NCI-H2107 treated with DMSO at 0.1 percent for 48 hours (cell line): ENCODE data around the gene SLC16A7.
"Not testable (repeated sequence)": the region's sequence is repeated elsewhere in the genome, so short reads cannot be mapped to it uniquely, and the experiment has no call there.

Source experiments
- DNase-seq: peaks from one replicate; lab custom pipeline; 2025; ENCODE audit not compliant: unreplicated experiment; lab: John Stamatoyannopoulos, UW

SLC16A7 gene

DNA sequence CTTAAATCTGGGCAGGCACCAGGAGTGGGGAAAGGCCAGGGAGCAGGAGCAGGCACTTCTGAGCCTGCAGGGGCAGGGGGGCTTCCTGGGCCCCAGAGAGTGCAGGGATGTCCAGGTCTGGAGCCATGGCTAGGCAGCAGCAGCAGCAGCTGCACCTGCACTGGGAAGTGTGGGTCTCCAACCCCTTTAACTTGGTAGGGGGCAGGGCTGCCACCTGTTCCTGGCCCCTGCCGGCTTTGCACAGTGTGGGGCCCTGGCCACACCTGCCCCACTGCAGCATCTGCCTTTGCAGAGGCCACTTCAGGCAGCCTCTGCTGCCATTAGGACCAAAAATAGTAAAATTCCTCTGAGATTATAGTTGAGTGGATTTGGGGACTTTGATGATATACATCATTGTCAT lies 138.5 kb downstream of the SLC16A7 start:
- no peak for DNase-seq

DNA sequence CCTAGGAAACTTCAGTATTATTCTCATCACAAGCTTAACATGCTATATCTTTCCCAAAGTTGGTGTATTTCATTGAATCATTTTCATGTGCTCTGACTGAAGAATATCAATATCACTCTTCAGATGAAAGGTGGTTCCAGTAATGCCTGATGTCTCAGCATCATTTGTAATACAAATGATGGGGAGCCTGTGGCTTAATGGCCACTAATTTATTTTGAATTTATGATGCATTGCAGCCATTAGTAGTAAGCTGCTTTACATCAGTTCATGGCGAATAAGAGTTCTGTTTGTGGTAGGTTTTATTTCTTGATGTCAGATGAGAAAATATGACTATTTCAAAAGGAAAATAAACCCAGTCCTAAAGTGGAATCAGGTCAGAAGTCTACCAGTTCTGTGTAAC lies 139.4 kb downstream of the SLC16A7 start:
- no peak for DNase-seq

GRCh38 chr12:59736359-59736758 lies 140.5 kb downstream of the SLC16A7 start:
- no peak for DNase-seq

GRCh38 chr12:59736786-59737185 lies 141.0 kb downstream of the SLC16A7 start:
- no peak for DNase-seq

- DNase-seq, result no peak
These were observed 142.1 kb downstream of the SLC16A7 start for GRCh38 chr12:59737725-59738463.

GRCh38 chr12:59742841-59743240 lies 147.0 kb downstream of the SLC16A7 start:
- DNase-seq, result no peak

GRCh38 chr12:59744564-59744963 lies 148.7 kb downstream of the SLC16A7 start:
- no peak for DNase-seq

DNA sequence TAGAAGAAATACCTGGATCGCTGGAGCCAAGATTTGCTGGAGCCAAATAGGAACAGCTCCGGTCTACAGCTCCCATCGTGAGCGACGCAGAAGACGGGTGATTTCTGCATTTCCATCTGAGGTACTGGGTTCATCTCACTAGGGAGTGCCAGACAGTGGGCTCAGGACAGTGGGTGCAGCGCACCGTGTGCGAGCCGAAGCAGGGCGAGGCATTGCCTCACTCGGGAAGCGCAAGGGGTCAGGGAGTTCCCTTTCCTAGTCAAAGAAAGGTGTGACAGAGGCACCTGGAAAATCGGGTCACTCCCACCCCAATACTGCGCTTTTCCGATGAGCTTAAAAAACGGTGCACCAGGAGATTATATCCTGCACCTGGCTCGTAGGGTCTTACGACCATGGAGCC lies 155.3 kb downstream of the SLC16A7 start:
- DNase-seq, result not testable (repeated sequence)

GRCh38 chr12:59761542-59761941 lies 165.7 kb downstream of the SLC16A7 start:
- no peak for DNase-seq

- DNase-seq, result no peak
These were observed 168.0 kb downstream of the SLC16A7 start for GRCh38 chr12:59763835-59764234.

GRCh38 chr12:59768031-59768430 lies 172.2 kb downstream of the SLC16A7 start:
- DNase-seq, result no peak

DNA sequence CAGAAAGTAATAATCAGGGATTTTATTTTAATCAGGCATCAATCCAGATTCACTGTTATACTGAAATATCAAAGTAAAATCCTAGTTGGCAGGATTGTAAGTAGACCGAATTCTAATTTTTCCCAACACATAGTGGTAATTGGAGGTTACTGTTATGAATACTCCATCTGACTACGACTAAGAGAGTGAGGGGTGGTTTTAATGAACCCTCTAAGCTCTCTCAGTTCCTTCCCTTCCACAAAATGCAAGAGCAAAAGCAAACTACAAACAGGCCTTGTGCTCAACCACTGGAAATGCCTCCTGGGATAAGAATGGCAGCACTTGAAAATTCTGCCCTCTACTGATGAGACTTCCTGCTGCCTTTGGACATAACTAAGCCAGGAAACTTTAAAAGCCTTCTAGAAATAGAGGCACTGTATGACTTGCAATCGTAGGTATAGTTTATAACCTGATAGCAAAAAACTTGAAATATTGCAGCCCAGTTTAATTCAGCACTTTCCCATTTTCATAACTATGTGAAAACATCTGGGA lies 184.8 kb downstream of the SLC16A7 start:
- DNase-seq, result peak; percentile 24

GRCh38 chr12:59787610-59788009 lies 191.8 kb downstream of the SLC16A7 start:
- DNase-seq, result no peak

DNA sequence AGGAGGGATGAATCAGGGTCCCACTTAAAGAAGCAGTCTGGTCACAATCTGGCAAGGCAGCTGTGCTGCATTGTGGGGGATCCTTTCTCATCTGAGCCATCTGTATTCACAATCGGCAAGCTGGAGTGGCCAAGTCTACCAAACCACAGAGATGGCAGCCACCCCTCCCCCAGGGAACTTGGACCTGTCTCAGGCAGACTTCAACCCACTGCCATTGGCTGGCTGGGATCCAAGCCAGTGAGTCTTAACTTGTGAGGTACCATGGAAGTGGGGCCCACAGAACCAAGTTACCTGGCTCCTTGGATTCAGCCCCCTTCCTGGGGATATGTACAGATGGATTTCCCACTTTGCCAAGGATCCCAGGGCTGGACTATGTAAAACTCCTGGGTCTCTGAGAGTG lies 196.8 kb downstream of the SLC16A7 start:
- DNase-seq, result no peak

GRCh38 chr12:59803735-59804134 lies 207.9 kb downstream of the SLC16A7 start:
- DNase-seq, result no peak

DNA sequence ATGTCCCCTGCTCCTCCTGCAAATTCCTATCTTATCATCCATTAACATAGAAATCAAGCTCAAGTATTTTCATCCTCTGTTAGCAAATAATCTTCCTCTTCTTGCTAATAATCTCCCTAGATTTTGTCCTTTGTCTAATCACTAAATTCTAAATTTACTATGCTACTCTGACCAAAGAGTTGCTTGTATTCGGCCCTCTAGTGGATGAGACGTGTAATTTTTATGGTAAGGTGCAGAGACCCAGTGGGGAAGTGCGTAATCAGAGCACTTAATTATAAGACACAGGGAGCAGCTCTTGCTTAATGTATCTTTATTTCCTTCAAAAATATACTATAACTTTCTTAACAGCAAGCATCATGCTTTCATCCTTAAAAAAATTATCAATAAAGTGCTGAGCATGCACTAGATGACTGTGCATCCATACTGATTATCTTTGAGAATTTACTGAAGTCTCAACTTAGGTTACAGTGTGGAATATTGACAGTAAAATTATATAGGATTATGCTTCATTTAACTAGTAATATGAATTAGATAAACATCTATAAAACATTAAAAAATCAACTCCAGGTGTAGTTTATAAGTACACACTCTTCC lies 212.6 kb downstream of the SLC16A7 start:
- peak; percentile 41 for DNase-seq

- DNase-seq, result no peak
These were observed 216.2 kb downstream of the SLC16A7 start for GRCh38 chr12:59811991-59812390.

- no peak for DNase-seq
These were observed 216.9 kb downstream of the SLC16A7 start for GRCh38 chr12:59812716-59813115.

- DNase-seq, result no peak
These were observed 224.8 kb downstream of the SLC16A7 start for GRCh38 chr12:59820594-59821011.

DNA sequence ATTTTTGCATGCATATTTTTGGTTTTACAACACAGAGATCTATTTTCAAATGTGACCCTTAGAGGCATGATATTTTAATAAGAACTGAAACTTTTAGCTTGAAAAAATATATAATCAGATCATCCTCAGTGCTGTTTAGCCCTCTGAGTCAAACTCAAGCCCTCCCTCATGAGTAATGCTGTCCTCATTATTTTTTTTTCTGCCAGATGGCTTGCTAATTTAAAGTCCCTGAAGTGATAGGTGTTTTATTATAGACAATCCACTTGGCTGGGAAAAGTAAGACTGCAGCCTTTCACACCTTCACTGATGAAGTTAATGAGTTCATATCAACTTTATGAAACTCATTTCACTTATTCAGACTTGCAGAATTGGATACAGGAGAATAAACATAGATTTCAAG lies 227.7 kb downstream of the SLC16A7 start:
- no peak for DNase-seq

GRCh38 chr12:59827767-59828166 lies 231.9 kb downstream of the SLC16A7 start:
- DNase-seq, result no peak

DNA sequence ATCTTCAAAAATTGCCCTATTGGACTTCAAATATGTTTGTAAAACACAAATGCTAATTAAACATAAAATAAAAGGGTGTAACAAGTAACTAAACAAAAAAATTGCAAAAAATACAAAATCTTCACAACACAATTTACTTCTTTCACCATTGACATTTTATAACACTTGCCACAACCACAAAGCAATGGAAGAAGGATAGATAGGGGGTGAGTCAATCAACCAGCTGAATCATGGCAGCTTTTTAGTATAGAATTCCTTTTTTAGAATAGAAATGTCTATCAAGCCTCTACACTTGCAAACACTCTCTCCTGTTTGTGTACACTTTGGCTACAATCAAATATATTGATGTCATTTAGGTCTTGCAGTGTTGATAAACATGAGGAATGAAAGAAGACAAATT lies 232.7 kb downstream of the SLC16A7 start:
- no peak for DNase-seq

- DNase-seq, result no peak
These were observed 237.6 kb downstream of the SLC16A7 start for GRCh38 chr12:59833408-59833807.
